ENCODE results near the gene P4HA2. TPM values are rescaled to one million over a fixed set of nuclear protein-coding genes. Genes with fewer than 3 reads are reported as not detected.

The P4HA2 gene
- 50.6 TPM for total RNA-seq

DNA sequence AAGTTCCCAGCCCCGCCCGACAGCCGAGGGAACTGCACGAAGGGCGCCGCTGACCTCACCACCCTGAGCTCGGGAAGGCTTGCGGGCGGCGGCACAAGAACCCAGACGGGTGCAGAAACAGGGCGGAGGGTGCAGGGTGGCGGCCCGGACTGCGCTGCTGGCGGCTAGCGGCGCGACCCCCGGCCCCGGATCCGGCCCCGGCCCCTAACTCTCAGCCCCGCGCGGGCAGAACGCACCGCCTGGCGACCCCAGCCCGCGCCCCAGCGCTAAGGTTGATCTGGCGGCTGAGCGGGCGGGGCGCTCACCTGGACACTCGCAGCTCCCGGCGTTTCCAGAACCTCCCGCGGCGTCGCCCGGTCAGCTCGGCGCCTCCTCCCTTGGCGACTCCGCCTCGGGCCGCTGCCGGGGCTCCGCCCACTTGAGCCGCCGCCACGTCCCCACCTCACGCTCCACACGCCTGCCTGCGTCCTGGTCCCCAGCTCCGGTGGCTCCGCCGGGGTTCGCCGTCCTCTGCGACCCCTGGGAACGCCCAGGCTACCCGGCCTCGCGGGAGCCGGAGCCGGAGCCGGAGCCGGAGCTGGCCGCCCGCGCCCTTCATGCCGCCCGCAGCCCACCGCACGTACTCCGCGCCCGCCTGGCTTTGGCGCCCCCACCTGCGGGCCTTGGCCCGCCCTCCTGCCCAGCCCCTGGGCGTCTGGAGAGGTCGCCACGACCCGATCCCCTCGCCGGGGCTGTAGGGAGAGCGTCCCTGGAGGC lies at the start of gene P4HA2:
P4HA2 (minus strand) TSS at position 369 of the 756 bp plus-strand sequence. CDS start 9,227 bp downstream, outside the sequence.
- H3K9me3 ChIP-seq (ENCODE audit: control insufficient read depth in 3 of 3, low read length in 3 of 3): no peaks in the 10 kb centered on the region
- peak within 1 kb of the TSS; percentile 68 to 75 (median 72) for H3K4me3 ChIP-seq (ENCODE audit: low read length in 3 of 3)
- H3K9ac ChIP-seq (ENCODE audit: low read depth in 1 of 3, low read length in 3 of 3): peak within 1 kb of the TSS; percentile 72 to 86 (median 77)
- peaks cover 39 to 44% (median 40%) of the 10 kb centered on the region in 3 donors for H3K4me1 ChIP-seq (ENCODE audit: control insufficient read depth in 3 of 3, insufficient read depth in 3 of 3, low read length in 3 of 3)
- no peaks in the 10 kb centered on the region for H3K36me3 ChIP-seq (ENCODE audit: control insufficient read depth in 3 of 3, insufficient read depth in 3 of 3, low read length in 3 of 3)
- no peaks in the 10 kb centered on the region for H3K27me3 ChIP-seq (ENCODE audit: control insufficient read depth in 3 of 3, insufficient read depth in 3 of 3, low read length in 3 of 3)
- peak within 1 kb of the TSS; percentile 78 for H3K27ac ChIP-seq (ENCODE audit: low read depth, low read length)

DNA sequence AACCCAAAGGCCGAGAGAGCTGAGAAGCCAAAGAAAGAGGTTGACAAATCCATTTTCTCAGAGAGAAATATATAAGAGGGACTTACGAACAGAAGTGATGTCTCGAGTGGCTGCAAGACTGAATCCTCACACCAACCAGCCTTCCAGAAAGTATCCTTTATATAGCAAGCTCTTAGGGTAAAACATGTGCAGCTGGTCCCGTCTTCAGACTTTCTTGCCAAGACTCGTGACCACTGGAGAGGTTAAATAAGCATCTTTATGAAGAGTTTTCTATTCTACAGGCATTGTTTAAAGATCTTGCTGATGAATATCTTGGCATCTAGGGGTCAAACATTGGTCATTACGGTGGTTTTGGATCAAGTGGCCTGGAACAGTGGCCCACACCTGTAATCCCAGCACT lies 49.6 kb upstream of the P4HA2 start:
- Histone ChIP-seq H3K27me3 (ENCODE audit: control insufficient read depth in 3 of 3, insufficient read depth in 3 of 3, low read length in 3 of 3) (peaks cover 0 to 4% (median 0%) of the 10 kb centered on the region in 3 donors), H3K9me3 (ENCODE audit: control insufficient read depth in 3 of 3, low read length in 3 of 3) (no peaks in the 10 kb centered on the region), H3K9ac (ENCODE audit: low read depth in 1 of 3, low read length in 3 of 3) (no peak overlapping the region), H3K27ac (ENCODE audit: low read depth, low read length) (no peak overlapping the region), H3K4me3 (ENCODE audit: low read length in 3 of 3) (no peak overlapping the region), H3K4me1 (ENCODE audit: control insufficient read depth in 3 of 3, insufficient read depth in 3 of 3, low read length in 3 of 3) (peaks cover 0 to 6% (median 2%) of the 10 kb centered on the region in 3 donors), H3K36me3 (ENCODE audit: control insufficient read depth in 3 of 3, insufficient read depth in 3 of 3, low read length in 3 of 3) (peaks cover 0 to 1% (median 0%) of the 10 kb centered on the region in 3 donors)

DNA sequence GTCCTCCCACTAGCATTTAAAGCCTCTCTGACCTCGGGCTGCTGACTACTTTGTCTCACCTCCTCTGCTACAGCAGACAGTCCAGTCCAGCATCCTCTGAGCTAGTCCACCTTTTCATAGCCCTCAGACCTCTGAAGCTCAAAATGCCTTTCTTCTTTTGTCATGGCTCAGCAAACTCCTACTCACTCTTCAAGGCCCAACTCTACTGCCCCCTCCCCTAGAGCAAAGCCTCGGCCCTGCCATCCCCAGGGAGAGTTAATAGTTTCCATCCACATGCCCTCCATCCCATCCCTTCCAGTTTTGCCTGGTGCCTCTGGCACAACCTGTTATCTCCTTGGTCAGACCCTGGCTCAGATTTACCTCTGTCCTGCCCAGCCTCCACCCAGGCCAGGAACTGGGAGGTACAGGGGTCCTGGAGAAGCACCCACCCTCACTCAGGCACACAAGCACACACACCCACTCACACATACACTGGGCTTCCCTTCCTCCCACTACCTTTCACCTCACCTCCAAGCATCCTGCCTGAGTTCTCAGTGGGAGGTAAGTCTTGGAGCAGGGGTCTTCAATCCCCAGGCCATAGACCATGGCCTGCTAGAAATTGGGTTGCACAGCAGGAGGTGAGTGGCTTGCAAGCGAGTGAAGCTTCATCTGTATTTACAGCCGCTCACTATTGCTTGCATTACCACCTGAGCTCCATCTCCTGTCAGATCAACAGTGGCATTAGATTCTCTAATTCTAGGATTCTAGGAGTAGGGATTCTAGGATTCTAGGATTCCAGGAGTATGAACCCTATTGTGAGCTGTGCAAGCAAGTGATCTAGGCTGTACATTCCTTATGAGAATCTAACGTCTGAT lies 47.9 kb upstream of the P4HA2 start:
- peaks cover 0 to 6% (median 2%) of the 10 kb centered on the region in 3 donors for H3K4me1 ChIP-seq (ENCODE audit: control insufficient read depth in 3 of 3, insufficient read depth in 3 of 3, low read length in 3 of 3)
- no peak overlapping the region for H3K27ac ChIP-seq (ENCODE audit: low read depth, low read length)
- no peak overlapping the region for H3K9ac ChIP-seq (ENCODE audit: low read depth in 1 of 3, low read length in 3 of 3)
- no peak overlapping the region for H3K4me3 ChIP-seq (ENCODE audit: low read length in 3 of 3)
- H3K27me3 ChIP-seq (ENCODE audit: control insufficient read depth in 3 of 3, insufficient read depth in 3 of 3, low read length in 3 of 3): peaks cover 0 to 4% (median 0%) of the 10 kb centered on the region in 3 donors
- peaks cover 0 to 5% (median 4%) of the 10 kb centered on the region in 3 donors for H3K36me3 ChIP-seq (ENCODE audit: control insufficient read depth in 3 of 3, insufficient read depth in 3 of 3, low read length in 3 of 3)
- H3K9me3 ChIP-seq (ENCODE audit: control insufficient read depth in 3 of 3, low read length in 3 of 3): no peaks in the 10 kb centered on the region

DNA sequence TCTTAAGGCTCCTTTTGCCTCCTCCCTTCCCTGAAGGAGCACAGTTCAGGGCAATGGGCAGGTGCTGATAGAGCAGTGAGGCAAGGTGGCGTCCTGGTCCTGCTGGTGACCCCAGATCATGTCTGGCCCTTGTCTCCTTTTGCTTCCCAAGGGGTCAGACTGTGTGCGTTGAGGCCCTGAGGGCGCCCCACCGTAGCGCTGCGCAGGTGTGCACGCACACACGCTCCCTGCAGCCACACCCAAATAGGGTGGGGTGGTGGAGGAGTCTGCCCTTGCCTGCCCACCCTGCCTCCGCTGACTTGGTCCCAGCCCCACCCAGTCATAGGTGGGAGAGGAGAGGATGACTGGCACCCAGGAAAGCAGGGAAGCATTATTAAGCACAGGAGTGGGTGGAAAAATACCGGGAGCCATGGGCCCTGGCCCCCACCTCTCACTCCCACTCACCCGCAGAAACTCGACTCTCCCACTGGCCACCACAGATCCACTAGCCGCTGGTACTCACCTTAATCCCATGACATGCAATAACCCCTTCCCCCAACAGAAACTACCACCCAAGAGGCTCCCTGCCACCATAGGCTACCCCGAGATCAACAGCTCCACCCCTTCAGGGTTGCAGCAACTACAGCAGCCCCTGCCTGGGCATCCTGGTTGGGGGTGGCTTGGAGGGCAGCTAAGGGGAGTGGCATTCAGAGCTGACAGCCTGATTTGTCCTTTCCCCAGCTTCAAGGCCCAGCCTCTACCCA lies 46.6 kb upstream of the P4HA2 start:
- H3K4me3 ChIP-seq (ENCODE audit: low read length in 3 of 3): no peak overlapping the region
- H3K36me3 ChIP-seq (ENCODE audit: control insufficient read depth in 3 of 3, insufficient read depth in 3 of 3, low read length in 3 of 3): peaks cover 0 to 8% (median 4%) of the 10 kb centered on the region in 3 donors
- no peaks in the 10 kb centered on the region for H3K27me3 ChIP-seq (ENCODE audit: control insufficient read depth in 3 of 3, insufficient read depth in 3 of 3, low read length in 3 of 3)
- H3K9me3 ChIP-seq (ENCODE audit: control insufficient read depth in 3 of 3, low read length in 3 of 3): no peaks in the 10 kb centered on the region
- peaks cover 0 to 6% (median 2%) of the 10 kb centered on the region in 3 donors for H3K4me1 ChIP-seq (ENCODE audit: control insufficient read depth in 3 of 3, insufficient read depth in 3 of 3, low read length in 3 of 3)
- H3K9ac ChIP-seq (ENCODE audit: low read depth in 1 of 3, low read length in 3 of 3): no peak overlapping the region
- no peak overlapping the region for H3K27ac ChIP-seq (ENCODE audit: low read depth, low read length)

- Histone ChIP-seq H3K4me1 (ENCODE audit: control insufficient read depth in 3 of 3, insufficient read depth in 3 of 3, low read length in 3 of 3) (peaks cover 0 to 6% (median 2%) of the 10 kb centered on the region in 3 donors), H3K27me3 (ENCODE audit: control insufficient read depth in 3 of 3, insufficient read depth in 3 of 3, low read length in 3 of 3) (no peaks in the 10 kb centered on the region), H3K36me3 (ENCODE audit: control insufficient read depth in 3 of 3, insufficient read depth in 3 of 3, low read length in 3 of 3) (peaks cover 0 to 8% (median 4%) of the 10 kb centered on the region in 3 donors), H3K9ac (ENCODE audit: low read depth in 1 of 3, low read length in 3 of 3) (no peak overlapping the region), H3K9me3 (ENCODE audit: control insufficient read depth in 3 of 3, low read length in 3 of 3) (no peaks in the 10 kb centered on the region), H3K4me3 (ENCODE audit: low read length in 3 of 3) (no peak overlapping the region), H3K27ac (ENCODE audit: low read depth, low read length) (no peak overlapping the region)
Measured at GRCh38 chr5:132273631-132274030, 46.0 kb upstream of the P4HA2 start.

DNA sequence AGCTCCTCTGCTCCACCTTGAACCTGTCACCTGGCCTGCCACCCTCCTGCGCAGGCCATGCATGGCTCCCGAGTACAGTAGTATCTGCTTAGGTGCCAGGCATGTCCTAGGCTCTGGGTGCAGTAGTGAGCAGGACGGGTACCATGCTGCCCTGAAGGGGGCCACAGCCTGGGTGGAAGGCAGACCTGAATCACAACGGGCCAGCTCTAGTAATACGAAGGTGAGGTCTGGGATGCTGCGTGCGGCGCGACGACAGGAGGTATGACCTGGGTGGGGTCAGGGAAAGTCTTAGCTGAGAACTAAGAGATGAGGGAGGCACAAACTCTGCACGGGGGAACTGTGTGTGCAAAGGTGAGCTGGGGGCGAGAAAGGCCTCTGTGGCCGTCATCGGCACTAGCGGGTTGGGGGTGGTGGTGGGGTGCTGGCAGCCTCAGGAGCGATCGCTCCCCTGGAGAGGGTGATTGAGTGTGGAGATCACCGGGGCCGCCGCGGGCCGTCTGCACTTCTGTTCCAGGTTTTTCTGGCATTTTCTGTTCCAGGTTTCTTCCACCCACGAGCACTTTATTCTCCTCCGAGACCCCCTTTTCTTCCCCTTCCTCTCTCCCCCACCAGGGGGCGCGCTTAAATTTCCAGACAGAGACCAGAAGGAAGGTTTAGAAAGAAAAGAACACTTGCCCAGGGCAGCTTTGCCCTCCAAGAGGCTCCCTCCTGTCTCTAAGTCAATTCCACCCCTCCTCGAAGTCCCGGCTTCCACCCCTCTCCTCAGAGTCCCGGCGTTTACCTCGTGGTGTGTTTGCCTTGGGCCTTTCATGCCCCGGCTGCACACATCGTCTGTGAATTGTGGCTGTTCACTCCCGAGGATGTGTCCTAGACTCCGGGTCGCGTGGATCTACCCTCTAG lies 44.9 kb upstream of the P4HA2 start:
- peak overlapping the region in 1 of 3 donors; percentile 66 for H3K9ac ChIP-seq (ENCODE audit: low read depth in 1 of 3, low read length in 3 of 3)
- H3K36me3 ChIP-seq (ENCODE audit: control insufficient read depth in 3 of 3, insufficient read depth in 3 of 3, low read length in 3 of 3): peaks cover 0 to 8% (median 4%) of the 10 kb centered on the region in 3 donors
- no peak overlapping the region for H3K27ac ChIP-seq (ENCODE audit: low read depth, low read length)
- peak overlapping the region in 2 of 3 donors; percentile 19 to 54 for H3K4me3 ChIP-seq (ENCODE audit: low read length in 3 of 3)
- no peaks in the 10 kb centered on the region for H3K27me3 ChIP-seq (ENCODE audit: control insufficient read depth in 3 of 3, insufficient read depth in 3 of 3, low read length in 3 of 3)
- H3K4me1 ChIP-seq (ENCODE audit: control insufficient read depth in 3 of 3, insufficient read depth in 3 of 3, low read length in 3 of 3): peaks cover 0 to 6% (median 2%) of the 10 kb centered on the region in 3 donors
- H3K9me3 ChIP-seq (ENCODE audit: control insufficient read depth in 3 of 3, low read length in 3 of 3): no peaks in the 10 kb centered on the region

DNA sequence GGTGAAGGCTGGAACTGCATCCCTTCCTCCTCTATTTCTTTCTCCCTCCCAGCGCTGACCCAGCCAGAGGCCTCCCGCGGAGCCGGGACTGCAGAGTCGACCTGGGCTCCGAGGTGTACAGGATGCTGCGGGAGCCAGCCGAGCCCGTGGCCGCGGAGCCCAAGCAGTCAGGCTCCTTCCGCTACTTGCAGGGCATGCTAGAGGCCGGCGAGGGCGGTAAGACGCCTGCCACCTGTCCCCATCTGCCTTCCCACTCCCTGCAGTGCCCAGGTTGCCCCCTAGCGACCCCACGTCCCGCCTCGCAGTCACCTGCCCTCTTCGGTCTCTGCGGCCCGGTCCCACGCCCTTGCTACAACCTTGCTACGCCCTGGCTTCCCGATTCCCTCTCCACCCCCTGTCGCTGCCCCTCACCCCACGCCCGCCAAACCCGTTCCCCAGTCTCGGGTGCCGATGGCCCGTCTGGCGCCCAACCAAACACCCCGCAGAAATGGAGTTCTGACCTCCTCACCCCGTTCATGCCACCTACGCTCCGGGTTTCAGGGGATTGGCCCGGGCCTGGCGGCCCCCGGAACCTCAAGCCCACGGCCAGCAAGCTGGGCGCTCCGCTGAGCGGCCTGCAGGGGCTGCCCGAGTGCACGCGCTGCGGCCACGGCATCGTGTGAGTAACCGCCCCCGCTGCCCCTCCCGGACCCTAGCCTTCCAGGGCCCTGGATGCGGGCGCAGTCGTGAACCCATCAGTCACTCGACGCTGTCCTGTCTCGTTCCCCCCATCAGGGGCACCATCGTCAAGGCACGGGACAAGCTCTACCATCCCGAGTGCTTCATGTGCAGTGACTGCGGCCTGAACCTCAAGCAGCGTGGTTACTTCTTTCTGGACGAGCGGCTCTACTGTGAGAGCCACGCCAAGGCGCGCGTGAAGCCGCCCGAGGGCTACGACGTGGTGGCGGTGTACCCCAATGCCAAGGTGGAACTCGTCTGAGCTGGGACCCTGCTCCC lies 43.9 kb upstream of the P4HA2 start:
- Histone ChIP-seq H3K9me3 (ENCODE audit: control insufficient read depth in 3 of 3, low read length in 3 of 3) (no peaks in the 10 kb centered on the region), H3K4me1 (ENCODE audit: control insufficient read depth in 3 of 3, insufficient read depth in 3 of 3, low read length in 3 of 3) (peaks cover under 1 to 6% (median 6%) of the 10 kb centered on the region in 3 donors), H3K4me3 (ENCODE audit: low read length in 3 of 3) (no peak overlapping the region), H3K9ac (ENCODE audit: low read depth in 1 of 3, low read length in 3 of 3) (no peak overlapping the region), H3K27ac (ENCODE audit: low read depth, low read length) (no peak overlapping the region), H3K27me3 (ENCODE audit: control insufficient read depth in 3 of 3, insufficient read depth in 3 of 3, low read length in 3 of 3) (no peaks in the 10 kb centered on the region), H3K36me3 (ENCODE audit: control insufficient read depth in 3 of 3, insufficient read depth in 3 of 3, low read length in 3 of 3) (peaks cover 0 to 8% (median 4%) of the 10 kb centered on the region in 3 donors)

- H3K27ac ChIP-seq (ENCODE audit: low read depth, low read length): no peak overlapping the region
- peaks cover 8 to 14% (median 13%) of the 10 kb centered on the region in 3 donors for H3K4me1 ChIP-seq (ENCODE audit: control insufficient read depth in 3 of 3, insufficient read depth in 3 of 3, low read length in 3 of 3)
Measured at GRCh38 chr5:132270706-132271105, 43.1 kb upstream of the P4HA2 start.

More at GRCh38 chr5:132270706-132271105, 43.1 kb upstream of the P4HA2 start:
- Histone ChIP-seq H3K27me3 (ENCODE audit: control insufficient read depth in 3 of 3, insufficient read depth in 3 of 3, low read length in 3 of 3) (no peaks in the 10 kb centered on the region), H3K36me3 (ENCODE audit: control insufficient read depth in 3 of 3, insufficient read depth in 3 of 3, low read length in 3 of 3) (peaks cover 0 to 8% (median 4%) of the 10 kb centered on the region in 3 donors), H3K4me3 (ENCODE audit: low read length in 3 of 3) (no peak overlapping the region), H3K9me3 (ENCODE audit: control insufficient read depth in 3 of 3, low read length in 3 of 3) (no peaks in the 10 kb centered on the region), H3K9ac (ENCODE audit: low read depth in 1 of 3, low read length in 3 of 3) (no peak overlapping the region)
